Peyer's patch (tissue), 4 donors: ENCODE measurements around the gene ARHGEF4.

Experiments
- CTCF ChIP-seq, 6 experiments: fragments of 450-650 bp in 4 of 6; fragments of 200-600 bp in 2 of 6; sonication (generic) in 1 of 6; IDR thresholded peaks; one replicate each; pipeline ENCODE4 v1.5.1; 2017 to 2019; ENCODE audit warnings: antibody characterized with exemption in 6 of 6, mild to moderate bottlenecking in 3 of 6, moderate library complexity in 1 of 6
- POLR2A ChIP-seq, 2 donors: fragments of 450-650 bp; IDR thresholded peaks; one replicate each; pipeline ENCODE4 v1.5.1; 2017; ENCODE audit warnings: antibody characterized with exemption in 2 of 2, mild to moderate bottlenecking in 2 of 2, moderate library complexity in 2 of 2

- TF ChIP-seq CTCF (IDR thresholded peaks at IDR 0.05) (no peak), POLR2A (IDR thresholded peaks at IDR 0.05) (no peak)
These were observed 212.5 kb downstream of the ARHGEF4 start for GRCh38 chr2:131049150-131049718.
